GM12865 (cell line): Measurements from ENCODE around the gene PRKCQ.

Experiments used
- DNase-seq: peaks from one replicate; pipeline ENCODE4 v3.0.0; 2010; ENCODE audit warnings: low read depth
- H3K4me3 ChIP-seq: 2 replicates; pipeline ENCODE4 v1.5.1; 2011; ENCODE audit warnings: mild to moderate bottlenecking, low read depth, low read length, control low read depth
- CTCF ChIP-seq: IDR thresholded peaks from 2 replicates; pipeline ENCODE4 v1.5.1; 2011; ENCODE audit warnings: low read length, control low read depth, low read depth, inconsistent platforms; ENCODE audit not compliant: insufficient read depth; ENCODE audit errors: missing control alignments

PRKCQ gene

DNA sequence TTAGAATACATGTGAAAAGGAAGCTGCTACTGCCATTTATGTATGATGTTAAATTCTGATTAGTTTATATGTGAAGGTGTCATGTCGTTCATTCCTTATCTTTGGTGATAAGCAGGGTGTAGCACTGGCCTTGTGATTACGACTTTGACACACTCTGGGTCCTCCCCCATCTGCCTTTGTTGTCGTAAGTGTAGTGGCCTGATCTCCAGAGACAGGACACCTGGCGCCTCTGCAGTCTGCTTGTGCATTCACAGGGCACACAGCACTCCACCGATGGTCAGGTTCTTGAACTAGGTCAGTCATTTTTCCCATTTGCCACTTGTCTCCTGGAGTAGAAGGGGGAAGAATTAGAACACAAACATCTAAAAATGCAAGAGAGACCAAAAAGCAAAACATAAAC lies 186.0 kb downstream of the PRKCQ start:
- no peak for TF ChIP-seq CTCF
- DNase-seq, result no peak
- no peak overlapping the region for H3K4me3 ChIP-seq

DNA sequence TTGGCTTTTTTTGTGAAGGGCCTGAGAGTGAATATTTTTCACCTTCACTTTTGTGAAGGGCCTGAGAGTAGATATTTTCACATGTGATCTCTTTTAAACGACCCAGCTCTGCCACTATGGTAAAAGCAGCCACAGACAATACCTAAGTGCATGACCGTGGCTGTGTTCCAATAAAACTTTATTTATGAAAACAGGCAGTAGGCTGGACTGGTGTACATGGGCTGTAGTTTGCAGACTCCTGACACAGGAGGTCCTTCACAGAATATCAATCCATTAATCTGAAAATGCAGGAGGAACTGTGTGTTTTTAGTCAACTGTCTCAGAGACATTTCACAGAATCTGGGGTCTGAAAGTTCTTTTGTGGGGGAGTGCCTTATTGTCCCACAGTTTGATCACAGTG lies 186.9 kb downstream of the PRKCQ start:
- DNase-seq, result no peak
- TF ChIP-seq CTCF, result no peak

GRCh38 chr10:6390213-6390845 lies 189.7 kb downstream of the PRKCQ start:
- no peak overlapping the region for H3K4me3 ChIP-seq
- DNase-seq, result no peak
- TF ChIP-seq CTCF, result no peak

More for the DNA sequence above, 186.9 kb downstream of the PRKCQ start:
- H3K4me3 ChIP-seq, result no peak overlapping the region

GRCh38 chr10:6388261-6388893 lies 191.7 kb downstream of the PRKCQ start:
- H3K4me3 ChIP-seq, result no peak overlapping the region
- no peak for TF ChIP-seq CTCF
- no peak for DNase-seq

GRCh38 chr10:6386960-6387359 lies 193.1 kb downstream of the PRKCQ start:
- no peak overlapping the region for H3K4me3 ChIP-seq
- DNase-seq, result no peak
- no peak for TF ChIP-seq CTCF

DNA sequence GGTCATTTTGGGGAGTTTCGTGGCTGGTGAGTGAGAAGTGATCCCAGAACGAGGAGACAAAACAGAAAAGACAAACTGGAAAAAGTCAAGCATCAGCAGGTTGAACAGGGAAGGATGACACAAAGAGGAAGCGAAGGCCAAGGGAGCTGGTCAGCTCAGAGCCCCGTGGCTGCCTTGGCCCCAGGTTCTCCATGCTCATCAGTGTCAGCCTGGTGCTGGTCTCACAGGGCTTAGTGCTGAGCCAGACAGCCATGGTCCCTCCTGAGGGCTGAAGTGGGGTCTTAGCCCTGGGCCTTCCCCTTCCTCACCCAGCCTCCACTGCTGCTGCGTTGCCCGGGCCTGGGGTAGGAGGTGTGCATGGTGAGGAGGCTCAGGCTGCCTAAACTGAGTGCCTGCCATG lies 193.7 kb downstream of the PRKCQ start:
- no peak for TF ChIP-seq CTCF
- no peak for DNase-seq
- no peak overlapping the region for H3K4me3 ChIP-seq

GRCh38 chr10:6385665-6386064 lies 194.4 kb downstream of the PRKCQ start:
- H3K4me3 ChIP-seq, result no peak overlapping the region
- no peak for DNase-seq
- TF ChIP-seq CTCF, result no peak
